HepG2 (cell line): ENCODE results near the gene FAM221B. TPM values are rescaled to one million over a fixed set of nuclear protein-coding genes. Genes with fewer than 3 reads are reported as not detected.

Experiments
- CAMTA2 ChIP-seq: sonication (generic); formaldehyde crosslinking; IDR thresholded peaks from 2 replicates; pipeline ENCODE4 v1.4.0; 2020; ENCODE audit warnings: mild to moderate bottlenecking, missing genetic modification reagents, borderline replicate concordance
- EZH2 ChIP-seq: conservative IDR thresholded peaks from 2 replicates; pipeline ENCODE4 v1.6.1; 2012; ENCODE audit warnings: mild to moderate bottlenecking, low read depth, low read length, moderate library complexity
- FOXJ3 ChIP-seq: sonication (generic); formaldehyde crosslinking; IDR thresholded peaks from 2 replicates; pipeline ENCODE4 v1.4.0; 2020; ENCODE audit warnings: missing genetic modification reagents, mild to moderate bottlenecking, borderline replicate concordance
- GFI1 ChIP-seq: sonication (generic); formaldehyde crosslinking; IDR thresholded peaks from 2 replicates; pipeline ENCODE4 v1.5.0; 2020; ENCODE audit warnings: missing genetic modification reagents, mild to moderate bottlenecking, borderline replicate concordance
- HNRNPLL ChIP-seq: fragments of 200-400 bp; formaldehyde crosslinking; IDR thresholded peaks from 2 replicates; pipeline ENCODE4 v1.6.1; 2017; ENCODE audit warnings: mild to moderate bottlenecking, low read depth, low read length; ENCODE audit not compliant: poor library complexity, severe bottlenecking
- HOXA9 ChIP-seq: sonication (generic); formaldehyde crosslinking; IDR thresholded peaks from 2 replicates; pipeline ENCODE4 v1.8.1; 2022; ENCODE audit warnings: missing genetic modification reagents, mild to moderate bottlenecking, moderate library complexity, borderline replicate concordance
- JUNB ChIP-seq: sonication (generic); formaldehyde crosslinking; IDR thresholded peaks from 2 replicates; pipeline ENCODE4 v1.8.0; 2022; ENCODE audit warnings: missing genetic modification reagents, mild to moderate bottlenecking, borderline replicate concordance
- KDM6A ChIP-seq: IDR thresholded peaks from 2 replicates; pipeline ENCODE4 v1.6.1; 2016; ENCODE audit warnings: low read depth
- KMT2A ChIP-seq: sonication (generic); formaldehyde crosslinking; IDR thresholded peaks from 2 replicates; pipeline ENCODE4 v1.4.0; 2020; ENCODE audit warnings: missing genetic modification reagents
- MBNL3 ChIP-seq: fragments of 250-450 bp; sonication (Bioruptor Pico); conservative IDR thresholded peaks from 2 replicates; pipeline ENCODE4 v1.8.0; 2022; ENCODE audit warnings: mild to moderate bottlenecking, inconsistent platforms
- MLLT10 ChIP-seq: sonication (generic); formaldehyde crosslinking; IDR thresholded peaks from 2 replicates; pipeline ENCODE4 v1.4.0; 2020; ENCODE audit warnings: missing genetic modification reagents
- NFYB ChIP-seq: sonication (generic); formaldehyde crosslinking; IDR thresholded peaks from 2 replicates; pipeline ENCODE4 v1.4.0; 2020; ENCODE audit warnings: missing genetic modification reagents
- NR2C2 ChIP-seq: sonication (generic); formaldehyde crosslinking; IDR thresholded peaks from 2 replicates; pipeline ENCODE4 v1.4.0; 2020; ENCODE audit warnings: missing genetic modification reagents, mild to moderate bottlenecking, moderate library complexity, borderline replicate concordance
- POLR2A ChIP-seq, 2 experiments: IDR thresholded peaks; 2 replicates each; pipeline ENCODE4 v1.6.1; 2011; ENCODE audit warnings: low read depth in 2 of 2, low read length in 2 of 2, mild to moderate bottlenecking in 1 of 2, moderate library complexity in 1 of 2; ENCODE audit not compliant: insufficient read depth in 1 of 2
- REXO4 ChIP-seq: sonication (generic); formaldehyde crosslinking; IDR thresholded peaks from 2 replicates; pipeline ENCODE4 v1.8.0; 2022; ENCODE audit warnings: missing genetic modification reagents, mild to moderate bottlenecking, borderline replicate concordance
- RFXAP ChIP-seq: sonication (generic); formaldehyde crosslinking; IDR thresholded peaks from 2 replicates; pipeline ENCODE4 v1.4.0; 2020; ENCODE audit warnings: missing genetic modification reagents, borderline replicate concordance
- SMC3 ChIP-seq: IDR thresholded peaks from 2 replicates; pipeline ENCODE4 v1.6.1; 2011; ENCODE audit warnings: low read length, improper control_type of control experiment
- SP2 ChIP-seq: sonication (generic); formaldehyde crosslinking; IDR thresholded peaks from 2 replicates; pipeline ENCODE4 v1.5.1; 2020; ENCODE audit warnings: mild to moderate bottlenecking, missing genetic modification reagents
- TBX3 ChIP-seq: fragments of 450-650 bp; IDR thresholded peaks from 2 replicates; pipeline ENCODE4 v1.6.1; 2017; ENCODE audit warnings: antibody characterized with exemption, mild to moderate bottlenecking, inconsistent platforms, borderline replicate concordance
- ZNF180 ChIP-seq: sonication (generic); formaldehyde crosslinking; IDR thresholded peaks from 2 replicates; pipeline ENCODE4 v1.4.0; 2020; ENCODE audit warnings: low read depth, missing genetic modification reagents, borderline replicate concordance
- ZNF205 ChIP-seq: IDR thresholded peaks from 2 replicates; pipeline ENCODE4 v1.6.1; 2018; ENCODE audit warnings: missing biosample characterization, missing genetic modification reagents
- ZNF263 ChIP-seq: sonication (generic); formaldehyde crosslinking; IDR thresholded peaks from 2 replicates; pipeline ENCODE4 v1.4.0; 2020; ENCODE audit warnings: missing genetic modification reagents
- ZNF552 ChIP-seq: sonication (generic); formaldehyde crosslinking; IDR thresholded peaks from 2 replicates; pipeline ENCODE4 v1.9.0; 2022; ENCODE audit warnings: missing genetic modification reagents, mild to moderate bottlenecking, borderline replicate concordance
- ZSCAN22 ChIP-seq: sonication (generic); formaldehyde crosslinking; IDR thresholded peaks from 2 replicates; pipeline ENCODE4 v1.4.0; 2020; ENCODE audit warnings: mild to moderate bottlenecking, missing genetic modification reagents
- ZZZ3 ChIP-seq: sonication (generic); formaldehyde crosslinking; IDR thresholded peaks from 2 replicates; pipeline ENCODE4 v1.4.0; 2020; ENCODE audit warnings: missing genetic modification reagents, mild to moderate bottlenecking, borderline replicate concordance
- polyA plus RNA-seq, 8 experiments: library from polyadenylated mRNA; depleted of rRNA in 3 of 8; stranded (reverse) in 7 of 8; unstranded in 1 of 8; fragments of >200 nt; fragmentation: Illumina TruSeq in 4 of 8; extraction: Trizol in 4 of 8; gene quantifications; 2 replicates each; pipeline versions ENCODE4 v1.2.1 to v1.2.3, GENCODE V29; 2011 to 2016; ENCODE audit warnings: low read depth in 4 of 8, missing spikeins in 1 of 8, mixed read lengths in 1 of 8; ENCODE audit not compliant: insufficient read depth in 1 of 8
- total RNA-seq, 5 experiments: library from RNA; depleted of rRNA; stranded (reverse); fragments of >200 nt; fragmentation: Illumina TruSeq; extraction: Trizol; gene quantifications; 2 replicates each; pipeline ENCODE4 v1.2.3, GENCODE V29; 2016; ENCODE audit warnings: low read depth in 1 of 5
- TF ChIP-seq, protein P1 (sequence below): sonication (generic); formaldehyde crosslinking; conservative IDR thresholded peaks from 2 replicates; pipeline ENCODE4 v1.4.0; 2020; ENCODE audit warnings: mild to moderate bottlenecking, missing genetic modification reagents, moderate library complexity
- TF ChIP-seq, protein P2 (sequence below): sonication (generic); formaldehyde crosslinking; conservative IDR thresholded peaks from 2 replicates; pipeline ENCODE4 v1.8.0; 2022; ENCODE audit warnings: missing genetic modification reagents

The FAM221B gene
- total and polyA plus RNA-seq, 2 of the 13 experiments (the other 11 are each of a cell fraction or from before 2014, with no cell fraction given): not detected

DNA sequence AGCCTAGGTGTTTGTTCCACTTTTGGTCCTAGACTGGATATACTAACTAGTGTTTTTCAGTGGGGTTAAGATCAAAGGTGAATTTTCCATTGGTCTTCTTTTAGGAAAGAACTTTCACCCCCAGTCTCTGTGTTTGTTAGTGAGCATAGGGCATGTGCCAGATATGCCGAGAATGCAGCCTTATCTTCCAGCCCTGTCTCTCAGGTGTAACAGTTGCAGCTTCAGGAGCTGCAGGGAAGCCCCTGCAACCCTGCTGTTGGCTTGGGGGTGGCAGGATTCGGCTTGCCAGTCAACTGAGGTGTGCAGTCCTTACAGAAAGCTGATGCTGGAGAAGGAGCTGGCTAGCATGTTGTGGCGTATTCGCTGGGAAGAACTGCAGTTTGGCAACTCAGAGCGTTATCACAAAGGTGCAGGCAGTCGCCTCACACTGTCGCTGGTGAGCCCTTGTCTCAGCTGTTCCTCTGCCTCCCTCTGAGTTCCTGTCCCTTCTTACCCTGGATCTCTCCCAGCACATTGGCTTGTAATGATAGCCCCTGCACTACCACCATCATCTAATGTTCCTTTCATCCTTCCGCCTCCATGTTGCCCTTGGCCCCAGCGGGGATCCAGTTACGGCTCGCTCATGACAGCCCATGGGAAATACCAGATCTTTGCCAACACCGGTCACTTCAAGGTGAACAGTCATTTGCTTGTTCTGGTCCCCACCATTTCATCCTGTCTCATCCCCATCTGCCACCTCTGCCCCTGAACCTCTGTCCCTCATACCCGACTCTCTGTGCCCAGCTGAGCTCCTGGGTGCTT, 27.0 kb downstream of the FAM221B start (continued):
- TF ChIP-seq, protein P1, sequence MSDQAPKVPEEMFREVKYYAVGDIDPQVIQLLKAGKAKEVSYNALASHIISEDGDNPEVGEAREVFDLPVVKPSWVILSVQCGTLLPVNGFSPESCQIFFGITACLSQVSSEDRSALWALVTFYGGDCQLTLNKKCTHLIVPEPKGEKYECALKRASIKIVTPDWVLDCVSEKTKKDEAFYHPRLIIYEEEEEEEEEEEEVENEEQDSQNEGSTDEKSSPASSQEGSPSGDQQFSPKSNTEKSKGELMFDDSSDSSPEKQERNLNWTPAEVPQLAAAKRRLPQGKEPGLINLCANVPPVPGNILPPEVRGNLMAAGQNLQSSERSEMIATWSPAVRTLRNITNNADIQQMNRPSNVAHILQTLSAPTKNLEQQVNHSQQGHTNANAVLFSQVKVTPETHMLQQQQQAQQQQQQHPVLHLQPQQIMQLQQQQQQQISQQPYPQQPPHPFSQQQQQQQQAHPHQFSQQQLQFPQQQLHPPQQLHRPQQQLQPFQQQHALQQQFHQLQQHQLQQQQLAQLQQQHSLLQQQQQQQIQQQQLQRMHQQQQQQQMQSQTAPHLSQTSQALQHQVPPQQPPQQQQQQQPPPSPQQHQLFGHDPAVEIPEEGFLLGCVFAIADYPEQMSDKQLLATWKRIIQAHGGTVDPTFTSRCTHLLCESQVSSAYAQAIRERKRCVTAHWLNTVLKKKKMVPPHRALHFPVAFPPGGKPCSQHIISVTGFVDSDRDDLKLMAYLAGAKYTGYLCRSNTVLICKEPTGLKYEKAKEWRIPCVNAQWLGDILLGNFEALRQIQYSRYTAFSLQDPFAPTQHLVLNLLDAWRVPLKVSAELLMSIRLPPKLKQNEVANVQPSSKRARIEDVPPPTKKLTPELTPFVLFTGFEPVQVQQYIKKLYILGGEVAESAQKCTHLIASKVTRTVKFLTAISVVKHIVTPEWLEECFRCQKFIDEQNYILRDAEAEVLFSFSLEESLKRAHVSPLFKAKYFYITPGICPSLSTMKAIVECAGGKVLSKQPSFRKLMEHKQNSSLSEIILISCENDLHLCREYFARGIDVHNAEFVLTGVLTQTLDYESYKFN (CRISPR knock-in tag): peak; percentile 86
- TF ChIP-seq GFI1 (CRISPR knock-in tag) (no peak), RFXAP (CRISPR knock-in tag) (no peak), CAMTA2 (CRISPR knock-in tag) (0 out of 2 replicates have a peak, but pooled peaks have one; percentile 37), SMC3 (no peak), FOXJ3 (CRISPR knock-in tag) (no peak), REXO4 (CRISPR knock-in tag) (no peak), NR2C2 (no peak), KDM6A (CRISPR knock-in tag) (no peak; the same call in 1 of the 2 replicates), MLLT10 (CRISPR knock-in tag) (no peak), ZSCAN22 (CRISPR knock-in tag) (no peak), ZNF552 (no peak), POLR2A (IDR thresholded peaks at IDR 0.05; ENCODE audit: insufficient read depth in 1 of 2, low read depth in 2 of 2, low read length in 2 of 2) (peak in 1 of 2 experiments; percentile 30; a peak in 1 of 4 replicates), HOXA9 (no peak), JUNB (no peak), ZZZ3 (CRISPR knock-in tag) (no peak), KMT2A (CRISPR knock-in tag) (no peak), TBX3 (no peak), EZH2 (no peak), SP2 (CRISPR knock-in tag) (no peak), ZNF263 (CRISPR knock-in tag) (no peak), MBNL3 (CRISPR knock-in tag) (no peak), ZNF205 (CRISPR knock-in tag) (no peak), HNRNPLL (no peak), ZNF180 (CRISPR knock-in tag) (no peak), NFYB (CRISPR knock-in tag) (no peak)
- TF ChIP-seq, protein P2, sequence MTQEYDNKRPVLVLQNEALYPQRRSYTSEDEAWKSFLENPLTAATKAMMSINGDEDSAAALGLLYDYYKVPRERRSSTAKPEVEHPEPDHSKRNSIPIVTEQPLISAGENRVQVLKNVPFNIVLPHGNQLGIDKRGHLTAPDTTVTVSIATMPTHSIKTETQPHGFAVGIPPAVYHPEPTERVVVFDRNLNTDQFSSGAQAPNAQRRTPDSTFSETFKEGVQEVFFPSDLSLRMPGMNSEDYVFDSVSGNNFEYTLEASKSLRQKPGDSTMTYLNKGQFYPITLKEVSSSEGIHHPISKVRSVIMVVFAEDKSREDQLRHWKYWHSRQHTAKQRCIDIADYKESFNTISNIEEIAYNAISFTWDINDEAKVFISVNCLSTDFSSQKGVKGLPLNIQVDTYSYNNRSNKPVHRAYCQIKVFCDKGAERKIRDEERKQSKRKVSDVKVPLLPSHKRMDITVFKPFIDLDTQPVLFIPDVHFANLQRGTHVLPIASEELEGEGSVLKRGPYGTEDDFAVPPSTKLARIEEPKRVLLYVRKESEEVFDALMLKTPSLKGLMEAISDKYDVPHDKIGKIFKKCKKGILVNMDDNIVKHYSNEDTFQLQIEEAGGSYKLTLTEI (CRISPR knock-in tag): no peak
